Upper lobe of right lung (tissue), 1 donor: ENCODE results near the gene CYS1. TPM values are rescaled to one million over a fixed set of nuclear protein-coding genes. Genes with fewer than 3 reads are reported as not detected.

ENCODE experiments used
- ATAC-seq: fragments of 200-7000 bp; cut with Tn5 transposase; one replicate; pipeline ENCODE4 v1.9.1; 2020; ENCODE audit warnings: mild to moderate bottlenecking, moderate library complexity
- DNase-seq: peaks from one replicate; pipeline ENCODE4 v3.0.0-alpha.2; 2020
- H3K27ac ChIP-seq: fragments of 200-600 bp; one replicate; pipeline ENCODE4 v1.8.0; 2022
- H3K27me3 ChIP-seq: fragments of 200-600 bp; one replicate; pipeline ENCODE4 v1.8.0; 2022; ENCODE audit warnings: mild to moderate bottlenecking
- H3K36me3 ChIP-seq: fragments of 200-600 bp; one replicate; pipeline ENCODE4 v1.8.0; 2022
- H3K4me1 ChIP-seq: fragments of 200-600 bp; one replicate; pipeline ENCODE4 v1.8.0; 2022
- H3K4me3 ChIP-seq: fragments of 200-600 bp; one replicate; pipeline ENCODE4 v1.8.0; 2022; ENCODE audit warnings: mild to moderate bottlenecking
- H3K9me3 ChIP-seq: fragments of 200-600 bp; one replicate; pipeline ENCODE4 v1.8.0; 2022
- CTCF ChIP-seq: fragments of 200-600 bp; IDR thresholded peaks from one replicate; pipeline ENCODE4 v1.8.0; 2022; ENCODE audit warnings: antibody characterized with exemption
- intact Hi-C: fragments of 100-400 bp; cut with DNase I; formaldehyde crosslinking; loops from one replicate; pipeline ENCODE4 v1.11.0; 2022
- total RNA-seq: library from RNA; stranded (reverse); fragmentation: NEBNext Ultra II Directional; extraction: Animal tissue kit (Norgen Biotek cat#: 25700); gene quantifications from one replicate; pipeline ENCODE4 v1.2.1, GENCODE V29; 2021
- donor health status: DM: no; HTN: yes; CAD: no; lungs with severe emphysema.

The CYS1 gene
- total RNA-seq, 1 donor from 2014 or later, result 4.5 TPM

- Histone ChIP-seq H3K4me3 (no peak overlapping the region), H3K27ac (no peak overlapping the region), H3K36me3 (no peaks in the 10 kb centered on the region), H3K4me1 (peaks cover 33% of the 10 kb centered on the region), H3K9me3 (no peaks in the 10 kb centered on the region), H3K27me3 (peaks cover 11% of the 10 kb centered on the region)
- intact Hi-C loops, result loop anchor here (5.0 kb wide), 1 partner anchor 313 kb away; no protein-coding TSS in a partner anchor
- peak; percentile 69 for TF ChIP-seq CTCF
- DNase-seq (no peak), ATAC-seq (no peak)
Observed at GRCh38 chr2:10124538-10125045, 44.4 kb upstream of the CYS1 start.

- peaks cover 11% of the 10 kb centered on the region for H3K27me3 ChIP-seq
- H3K4me3 ChIP-seq, result peak overlapping the region; percentile 51
- ATAC-seq, result no peak
- H3K9me3 ChIP-seq, result no peaks in the 10 kb centered on the region
- peaks cover 33% of the 10 kb centered on the region for H3K4me1 ChIP-seq
- H3K36me3 ChIP-seq, result no peaks in the 10 kb centered on the region
- intact Hi-C loops, result loop anchor here (5.0 kb wide), 1 partner anchor 314 kb away; no protein-coding TSS in a partner anchor
- TF ChIP-seq CTCF, result no peak
- DNase-seq, result no peak
- H3K27ac ChIP-seq, result no peak overlapping the region
Observed at GRCh38 chr2:10123281-10123680, 43.1 kb upstream of the CYS1 start.

GRCh38 chr2:10122500-10123280 is 42.5 kb upstream of the CYS1 start, which contains the start of gene RRM2:
RRM2 (plus strand) TSS chr2:10122739; CDS start chr2:10122799, 60 bp downstream.
- DNase-seq (peak; percentile 94), ATAC-seq (peak; percentile 87)
- no peak within 1 kb of the TSS for H3K27ac ChIP-seq
- peaks cover 33% of the 10 kb centered on the region for H3K4me1 ChIP-seq
- TF ChIP-seq CTCF, result no peak
- no peaks in the 10 kb centered on the region for H3K36me3 ChIP-seq
- no peaks in the 10 kb centered on the region for H3K9me3 ChIP-seq
- peaks cover 11% of the 10 kb centered on the region for H3K27me3 ChIP-seq
- intact Hi-C loops, result loop anchor here (5.0 kb wide), 1 partner anchor 315 kb away; no protein-coding TSS in a partner anchor
- peak within 1 kb of the TSS; percentile 51 for H3K4me3 ChIP-seq

GRCh38 chr2:10120877-10121574 is 40.8 kb upstream of the CYS1 start:
- H3K27me3 ChIP-seq, result peaks cover 11% of the 10 kb centered on the region
- peak overlapping the region; percentile 71 for H3K4me3 ChIP-seq
- no peak for ATAC-seq
- H3K36me3 ChIP-seq, result no peaks in the 10 kb centered on the region
- intact Hi-C loops, result loop anchor here (5.0 kb wide), 1 partner anchor 316 kb away; no protein-coding TSS in a partner anchor
- peak overlapping the region; percentile 49 for H3K27ac ChIP-seq
- no peaks in the 10 kb centered on the region for H3K9me3 ChIP-seq
- DNase-seq, result no peak
- peaks cover 24% of the 10 kb centered on the region for H3K4me1 ChIP-seq
- no peak for TF ChIP-seq CTCF

GRCh38 chr2:10120158-10120876 is 40.1 kb upstream of the CYS1 start:
- Histone ChIP-seq H3K4me3 (peak overlapping the region; percentile 71), H3K27ac (peak overlapping the region; percentile 49), H3K4me1 (peaks cover 24% of the 10 kb centered on the region), H3K36me3 (no peaks in the 10 kb centered on the region), H3K9me3 (no peaks in the 10 kb centered on the region), H3K27me3 (peaks cover 11% of the 10 kb centered on the region)
- ATAC-seq (peak; percentile 95), DNase-seq (peak; percentile 99)
- intact Hi-C loops, result loop anchor here (5.0 kb wide), 1 partner anchor 317 kb away; no protein-coding TSS in a partner anchor
- TF ChIP-seq CTCF, result no peak
